T-cell (primary cell): Measurements from ENCODE around the gene TNS1. TPM values are rescaled to one million over a fixed set of nuclear protein-coding genes. Genes with fewer than 3 reads are reported as not detected.

Source experiments
- ATAC-seq, 4 experiments: fragments of 200-7000 bp in 3 of 4; fragments of 150-1000 bp in 1 of 4; cut with Tn5 transposase; replicated peaks in 1 of 4; 1 replicate in 3 of 4; 2 replicates in 1 of 4; pipeline ENCODE4 v1.10.0; 2021; ENCODE audit warnings: moderate library complexity in 3 of 4, mild to moderate bottlenecking in 2 of 4, moderate number of reproducible peaks in 1 of 4
- CTCF ChIA-PET, 2 donors: fragments of 300-600 bp; sonication (Branson Sonifier 250); formaldehyde crosslinking; loops; one replicate each; lab custom pipeline; 2022; ENCODE audit warnings: antibody characterized with exemption in 2 of 2; lab: Charles Lee
- POLR2A ChIA-PET, 2 donors: fragments of 300-600 bp; sonication (Branson Sonifier 250); formaldehyde crosslinking; loops; one replicate each; lab custom pipeline; 2022; ENCODE audit warnings: antibody characterized with exemption in 2 of 2; lab: Charles Lee
- DNase-seq, 35 experiments: peaks; one replicate each; pipeline versions ENCODE4 v3.0.0 to v3.0.0-alpha.2; 2013 to 2023
- H3K27ac ChIP-seq: one replicate; pipeline ENCODE4 v1.5.1; 2013; ENCODE audit warnings: low read length
- H3K27me3 ChIP-seq, 2 experiments: replicated peaks in 1 of 2; 1 replicate in 1 of 2; 2 replicates in 1 of 2; pipeline versions ENCODE4 v1.6.1 to v1.7.0; 2013; ENCODE audit warnings: low read length in 1 of 2, mixed read lengths in 1 of 2; ENCODE audit not compliant: control insufficient read depth in 2 of 2, insufficient read depth in 2 of 2; ENCODE audit errors: extremely low read depth in 1 of 2
- H3K36me3 ChIP-seq, 2 donors: 1 replicate in 1 of 2; 2 replicates in 1 of 2; pipeline versions ENCODE4 v1.6.1 to v1.7.0; 2013; ENCODE audit warnings: low read length in 1 of 2; ENCODE audit not compliant: control insufficient read depth in 2 of 2, insufficient read depth in 1 of 2; ENCODE audit errors: extremely low read depth in 1 of 2
- H3K4me1 ChIP-seq, 2 experiments: 1 replicate in 1 of 2; 2 replicates in 1 of 2; pipeline versions ENCODE4 v1.6.1 to v1.7.0; 2013; ENCODE audit warnings: low read length in 2 of 2, mixed read lengths in 1 of 2; ENCODE audit not compliant: insufficient read depth in 2 of 2, control insufficient read depth in 1 of 2; ENCODE audit errors: extremely low read depth in 1 of 2
- H3K4me3 ChIP-seq, 2 donors: 1 replicate in 1 of 2; 2 replicates in 1 of 2; pipeline versions ENCODE4 v1.5.1 to v1.7.0; 2013; ENCODE audit warnings: mild to moderate bottlenecking in 2 of 2, low read length in 1 of 2, moderate library complexity in 1 of 2; ENCODE audit not compliant: control insufficient read depth in 1 of 2; ENCODE audit errors: extremely low read depth in 1 of 2
- H3K9me3 ChIP-seq: 2 replicates; pipeline ENCODE4 v1.7.0; 2013
- H3K27ac Mint-ChIP-seq, 2 donors: one replicate each; pipeline ENCODE4 v1.8.0; 2020 to 2021; ENCODE audit warnings: mild to moderate bottlenecking in 2 of 2, mixed read lengths in 2 of 2
- H3K27me3 Mint-ChIP-seq, 2 donors: one replicate each; pipeline ENCODE4 v1.8.0; 2021 to 2022; ENCODE audit warnings: mixed read lengths in 2 of 2
- H3K36me3 Mint-ChIP-seq: one replicate; pipeline ENCODE4 v1.8.0; 2021; ENCODE audit warnings: mixed read lengths
- H3K4me1 Mint-ChIP-seq, 3 donors: one replicate each; pipeline ENCODE4 v1.8.0; 2020 to 2022; ENCODE audit warnings: mixed read lengths in 3 of 3, mild to moderate bottlenecking in 1 of 3
- H3K4me3 Mint-ChIP-seq, 3 donors: one replicate each; pipeline ENCODE4 v1.8.0; 2020 to 2022; ENCODE audit warnings: mild to moderate bottlenecking in 3 of 3, mixed read lengths in 3 of 3, moderate library complexity in 3 of 3
- H3K9me3 Mint-ChIP-seq, 3 donors: one replicate each; pipeline ENCODE4 v1.8.0; 2020 to 2022; ENCODE audit warnings: mixed read lengths in 3 of 3
- WGBS: methylation state at CpG from one replicate; pipeline ENCODE4 v1.1.5; 2013; ENCODE audit warnings: missing lambda C conversion rate; ENCODE audit not compliant: insufficient coverage; 5-methylcytosine and 5-hydroxymethylcytosine counted together
- total RNA-seq, 35 experiments: library from RNA in 6 of 35; stranded (reverse) in 6 of 35; fragments of 120-200 nt in 1 of 35; gene quantifications; one replicate each; pipeline versions ENCODE4 v1.2.1 to v1.2.4 and lab custom pipeline; 2013 to 2026

Gene TNS1
- total RNA-seq, 5 donors from 2014 or later (not counting 1 experiment from before 2014, with no cell fraction given) = 0.28 to 2.1 (median 1.3) TPM

- Histone ChIP-seq H3K9me3 (no peaks in the 10 kb centered on the region), H3K27ac (no peak overlapping the region), H3K4me3 (no peak overlapping the region), H3K27me3 (peaks cover 0 to 27% of the 10 kb centered on the region in 2 experiments), H3K4me1 (no peaks in the 10 kb centered on the region), H3K36me3 (no peaks in the 10 kb centered on the region)
- 80% methylated on average over 12 of the region's 19 CpGs for WGBS
- ChIA-PET POLR2A (no interaction called here), CTCF (no interaction called here)
- no peak overlapping the region for H3K27ac Mint-ChIP-seq
- DNase-seq = no peak
- H3K4me3 Mint-ChIP-seq = no peak overlapping the region
- ATAC-seq = no peak
- no peaks in the 10 kb centered on the region for H3K36me3 Mint-ChIP-seq
- no peaks in the 10 kb centered on the region for H3K4me1 Mint-ChIP-seq
- no peaks in the 10 kb centered on the region for H3K9me3 Mint-ChIP-seq
- H3K27me3 Mint-ChIP-seq = peaks cover 0 to 1% of the 10 kb centered on the region in 2 donors
Observed at GRCh38 chr2:217895070-217895635, 107.6 kb downstream of the TNS1 start.

GRCh38 chr2:217893440-217893839, 109.4 kb downstream of the TNS1 start:
- Histone ChIP-seq H3K4me1 (no peaks in the 10 kb centered on the region), H3K9me3 (no peaks in the 10 kb centered on the region), H3K4me3 (no peak overlapping the region), H3K27me3 (peaks cover 0 to 24% of the 10 kb centered on the region in 2 experiments), H3K27ac (no peak overlapping the region), H3K36me3 (no peaks in the 10 kb centered on the region)
- POLR2A ChIA-PET = no interaction called here
- Mint-ChIP-seq H3K36me3 (no peaks in the 10 kb centered on the region), H3K9me3 (no peaks in the 10 kb centered on the region), H3K4me3 (no peak overlapping the region), H3K4me1 (no peaks in the 10 kb centered on the region), H3K27me3 (peaks cover 0 to 1% of the 10 kb centered on the region in 2 donors), H3K27ac (no peak overlapping the region)
- ATAC-seq (no peak), DNase-seq (no peak)
- WGBS = 73% methylated on average over 8 of the region's 8 CpGs
- CTCF ChIA-PET = no interaction called here

GRCh38 chr2:217892560-217892959, 110.2 kb downstream of the TNS1 start:
- Histone ChIP-seq H3K4me1 (no peaks in the 10 kb centered on the region), H3K27ac (no peak overlapping the region), H3K27me3 (peaks cover 0 to 19% of the 10 kb centered on the region in 2 experiments), H3K4me3 (no peak overlapping the region), H3K9me3 (no peaks in the 10 kb centered on the region), H3K36me3 (no peaks in the 10 kb centered on the region)
- DNase-seq (no peak), ATAC-seq (no peak)
- H3K4me3 Mint-ChIP-seq = no peak overlapping the region
- H3K27ac Mint-ChIP-seq = no peak overlapping the region
- WGBS = 80% methylated on average over 3 of the region's 8 CpGs
- CTCF ChIA-PET = no interaction called here
- H3K27me3 Mint-ChIP-seq = peaks cover 0 to 1% of the 10 kb centered on the region in 2 donors
- H3K4me1 Mint-ChIP-seq = no peaks in the 10 kb centered on the region
- no peaks in the 10 kb centered on the region for H3K36me3 Mint-ChIP-seq
- H3K9me3 Mint-ChIP-seq = no peaks in the 10 kb centered on the region
- POLR2A ChIA-PET = no interaction called here

GRCh38 chr2:217890445-217890844, 112.3 kb downstream of the TNS1 start:
- H3K36me3 ChIP-seq = no peaks in the 10 kb centered on the region
- H3K4me1 ChIP-seq = peaks cover 0 to 3% of the 10 kb centered on the region in 2 experiments
- CTCF ChIA-PET = interaction anchor here in 1 of 2 donors (0.9 kb wide), 1 partner anchor 15 kb away, joined by 3 read pairs; no protein-coding TSS in a partner anchor

GRCh38 chr2:217889656-217890055, 113.1 kb downstream of the TNS1 start:
- Mint-ChIP-seq H3K36me3 (no peaks in the 10 kb centered on the region), H3K9me3 (no peaks in the 10 kb centered on the region), H3K4me3 (no peak overlapping the region), H3K27ac (no peak overlapping the region), H3K27me3 (peaks cover 0 to 12% of the 10 kb centered on the region in 2 donors), H3K4me1 (peaks cover 0 to 3% (median 2%) of the 10 kb centered on the region in 3 donors)
- no peak overlapping the region for H3K27ac ChIP-seq
- ATAC-seq = no peak
- no peak overlapping the region for H3K4me3 ChIP-seq
- no peaks in the 10 kb centered on the region for H3K36me3 ChIP-seq
- WGBS = 75% methylated on average over 5 of the region's 5 CpGs
- peaks cover 0 to 3% of the 10 kb centered on the region in 2 experiments for H3K4me1 ChIP-seq
- DNase-seq = no peak
- H3K9me3 ChIP-seq = no peaks in the 10 kb centered on the region
- ChIA-PET POLR2A (no interaction called here), CTCF (interaction anchor here in 1 of 2 donors (0.9 kb wide), 1 partner anchor 15 kb away, joined by 3 read pairs; no protein-coding TSS in a partner anchor)
- H3K27me3 ChIP-seq = peaks cover 0 to 21% of the 10 kb centered on the region in 2 experiments

More at GRCh38 chr2:217890445-217890844, 112.3 kb downstream of the TNS1 start:
- peaks cover 0 to 6% of the 10 kb centered on the region in 2 donors for H3K27me3 Mint-ChIP-seq
- no peak overlapping the region for H3K27ac Mint-ChIP-seq
- 86% methylated on average over 4 of the region's 4 CpGs for WGBS
- ATAC-seq (no peak), DNase-seq (no peak)
- H3K9me3 Mint-ChIP-seq = no peaks in the 10 kb centered on the region
- peaks cover 0 to 3% (median 2%) of the 10 kb centered on the region in 3 donors for H3K4me1 Mint-ChIP-seq
- no peaks in the 10 kb centered on the region for H3K36me3 Mint-ChIP-seq
- Histone ChIP-seq H3K9me3 (no peaks in the 10 kb centered on the region), H3K4me3 (no peak overlapping the region), H3K27ac (no peak overlapping the region), H3K27me3 (peaks cover 0 to 25% of the 10 kb centered on the region in 2 experiments)
- no peak overlapping the region for H3K4me3 Mint-ChIP-seq
- POLR2A ChIA-PET = no interaction called here

DNA sequence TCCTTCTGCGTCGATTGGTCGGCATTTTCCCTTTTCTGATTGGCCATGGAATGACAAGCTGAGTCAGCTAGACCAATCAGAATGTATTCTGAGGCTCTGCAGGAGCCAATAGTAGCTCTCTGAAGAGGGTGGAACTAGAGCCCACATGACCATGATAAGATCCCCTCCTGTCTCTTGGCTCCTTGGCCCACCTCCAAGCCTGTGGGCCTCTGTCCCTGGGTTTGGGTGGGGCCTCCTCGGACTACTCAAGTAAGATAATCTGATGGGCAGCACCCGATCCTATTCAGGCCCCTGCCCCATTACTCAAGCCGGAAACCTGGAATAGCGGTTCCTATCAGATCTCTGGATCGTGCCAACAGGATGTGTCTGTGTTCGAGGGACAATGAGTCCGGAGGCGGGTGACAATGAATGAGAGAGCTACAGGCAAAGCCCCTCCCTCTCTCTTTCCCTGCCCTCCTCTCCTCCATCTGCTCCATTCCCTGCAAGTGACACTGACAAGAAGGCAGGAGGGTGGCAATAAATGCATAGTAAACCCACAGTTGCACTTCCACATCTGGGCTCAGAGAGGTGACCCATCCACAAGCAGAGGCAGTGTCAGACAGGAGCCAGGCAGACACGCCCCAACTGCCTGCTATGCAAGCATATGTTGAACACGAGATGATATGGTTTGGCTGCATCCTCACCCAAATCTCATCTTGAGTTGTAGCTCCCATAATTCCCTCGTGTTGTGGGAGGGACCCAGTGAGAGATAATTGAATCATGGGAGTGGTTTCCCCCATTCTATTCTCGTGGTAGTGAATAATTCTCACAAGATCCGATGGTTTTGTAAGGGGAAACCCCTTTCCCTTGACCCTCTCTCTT, 114.7 kb downstream of the TNS1 start:
- Histone ChIP-seq H3K36me3 (no peaks in the 10 kb centered on the region), H3K9me3 (no peaks in the 10 kb centered on the region), H3K4me1 (peaks cover 0 to 3% of the 10 kb centered on the region in 2 experiments), H3K27me3 (peaks cover 0 to 16% of the 10 kb centered on the region in 2 experiments), H3K27ac (no peak overlapping the region), H3K4me3 (no peak overlapping the region)
- WGBS = 90% methylated on average over 9 of the region's 16 CpGs
- no peak for DNase-seq
- Mint-ChIP-seq H3K27me3 (peaks cover 5 to 12% of the 10 kb centered on the region in 2 donors), H3K9me3 (no peaks in the 10 kb centered on the region), H3K4me1 (peaks cover 0 to 3% (median 2%) of the 10 kb centered on the region in 3 donors), H3K36me3 (no peaks in the 10 kb centered on the region), H3K27ac (no peak overlapping the region), H3K4me3 (no peak overlapping the region)
- CTCF ChIA-PET = interaction anchor here (1.9 to 2.2 kb wide), 2 partner anchors 98 to 99 kb away, joined by 12 read pairs; no protein-coding TSS in a partner anchor
- no peak for ATAC-seq
- POLR2A ChIA-PET = interaction anchor here in 1 of 2 donors (0.6 kb wide), 1 partner anchor 1685 kb away, joined by 7 read pairs; no protein-coding TSS in a partner anchor
